Large intestine (tissue), 3 donors: ENCODE data around the gene ADGRF5. TPM values are rescaled to one million over a fixed set of nuclear protein-coding genes. Genes with fewer than 3 reads are reported as not detected.

Experiments used
- DNase-seq, 2 donors: peaks; one replicate each; pipeline versions ENCODE4 v3.0.0 to v3.0.0-alpha.2; 2013
- H3K27ac ChIP-seq: one replicate; pipeline ENCODE4 v1.5.1; 2013; ENCODE audit warnings: low read length
- H3K27me3 ChIP-seq: 2 replicates; pipeline ENCODE4 v1.6.1; 2013; ENCODE audit warnings: low read length; ENCODE audit not compliant: control insufficient read depth, insufficient read depth
- H3K36me3 ChIP-seq: 2 replicates; pipeline ENCODE4 v1.6.1; 2013; ENCODE audit warnings: low read length; ENCODE audit not compliant: control insufficient read depth, insufficient read depth
- H3K4me1 ChIP-seq: one replicate; pipeline ENCODE4 v1.6.1; 2013; ENCODE audit warnings: low read length; ENCODE audit not compliant: control insufficient read depth, insufficient read depth
- H3K4me3 ChIP-seq: one replicate; pipeline ENCODE4 v1.5.1; 2013; ENCODE audit warnings: low read length
- H3K9me3 ChIP-seq: one replicate; pipeline ENCODE4 v1.6.1; 2013; ENCODE audit warnings: mild to moderate bottlenecking, low read depth, low read length, moderate library complexity; ENCODE audit not compliant: control insufficient read depth
- WGBS: methylation state at CpG from one replicate; pipeline ENCODE4 v1.1.5; 2013; ENCODE audit warnings: low lambda C conversion rate; ENCODE audit not compliant: insufficient coverage; 5-methylcytosine and 5-hydroxymethylcytosine counted together
- polyA plus RNA-seq: library from polyadenylated mRNA; unstranded; fragments of 120-200 nt; gene quantifications from one replicate; pipeline ENCODE4 v1.2.1, GENCODE V29; 2013

Gene ADGRF5
- polyA plus RNA-seq, 1 donor = 8.3 TPM

GRCh38 chr6:46914279-46914810 is 7.4 kb downstream of the ADGRF5 start:
- Histone ChIP-seq H3K4me3 (no peak overlapping the region), H3K4me1 (no peaks in the 10 kb centered on the region), H3K27ac (no peak overlapping the region), H3K36me3 (no peaks in the 10 kb centered on the region), H3K27me3 (no peaks in the 10 kb centered on the region), H3K9me3 (no peaks in the 10 kb centered on the region)
- DNase-seq = no peak
- WGBS = no CpG with 5 or more reads among the region's 4 CpGs

- H3K4me1 ChIP-seq = no peaks in the 10 kb centered on the region
- no peak overlapping the region for H3K4me3 ChIP-seq
- H3K27ac ChIP-seq = no peak overlapping the region
- WGBS = 100% methylated on average over 1 of the region's 2 CpGs
- no peak for DNase-seq
- no peaks in the 10 kb centered on the region for H3K9me3 ChIP-seq
- H3K27me3 ChIP-seq = no peaks in the 10 kb centered on the region
- no peaks in the 10 kb centered on the region for H3K36me3 ChIP-seq
These were observed 12.4 kb downstream of the ADGRF5 start for GRCh38 chr6:46909371-46909770.

GRCh38 chr6:46906776-46907175 is 15.0 kb downstream of the ADGRF5 start:
- no peaks in the 10 kb centered on the region for H3K9me3 ChIP-seq
- H3K36me3 ChIP-seq = no peaks in the 10 kb centered on the region
- no peaks in the 10 kb centered on the region for H3K4me1 ChIP-seq
- no peak for DNase-seq
- no peak overlapping the region for H3K27ac ChIP-seq
- 90% methylated on average over 2 of the region's 3 CpGs for WGBS
- no peaks in the 10 kb centered on the region for H3K27me3 ChIP-seq
- no peak overlapping the region for H3K4me3 ChIP-seq

GRCh38 chr6:46904117-46904516 is 17.6 kb downstream of the ADGRF5 start:
- DNase-seq = no peak
- no peak overlapping the region for H3K27ac ChIP-seq
- 93% methylated on average over 2 of the region's 3 CpGs for WGBS
- H3K4me1 ChIP-seq = peaks cover 3% of the 10 kb centered on the region
- H3K27me3 ChIP-seq = no peaks in the 10 kb centered on the region
- H3K9me3 ChIP-seq = no peaks in the 10 kb centered on the region
- no peak overlapping the region for H3K4me3 ChIP-seq
- H3K36me3 ChIP-seq = no peaks in the 10 kb centered on the region

GRCh38 chr6:46903175-46903574 is 18.6 kb downstream of the ADGRF5 start:
- H3K27me3 ChIP-seq = no peaks in the 10 kb centered on the region
- H3K27ac ChIP-seq = no peak overlapping the region
- H3K4me1 ChIP-seq = peaks cover 5% of the 10 kb centered on the region
- no peaks in the 10 kb centered on the region for H3K9me3 ChIP-seq
- 33% methylated on average over 1 of the region's 4 CpGs for WGBS
- no peak overlapping the region for H3K4me3 ChIP-seq
- DNase-seq = no peak
- no peaks in the 10 kb centered on the region for H3K36me3 ChIP-seq

GRCh38 chr6:46901882-46902314 is 19.8 kb downstream of the ADGRF5 start:
- DNase-seq = peak in 1 of 2 donors; percentile 15
- Histone ChIP-seq H3K4me1 (peaks cover 5% of the 10 kb centered on the region), H3K27me3 (no peaks in the 10 kb centered on the region), H3K27ac (no peak overlapping the region), H3K9me3 (no peaks in the 10 kb centered on the region), H3K36me3 (no peaks in the 10 kb centered on the region), H3K4me3 (no peak overlapping the region)
- WGBS = 60% methylated on average over 1 of the region's 5 CpGs

GRCh38 chr6:46900266-46900665 is 21.5 kb downstream of the ADGRF5 start:
- Histone ChIP-seq H3K4me1 (peaks cover 6% of the 10 kb centered on the region), H3K27ac (no peak overlapping the region)

GRCh38 chr6:46899659-46900058 is 22.1 kb downstream of the ADGRF5 start:
- no peak for DNase-seq
- H3K27ac ChIP-seq = peak overlapping the region; percentile 14
- H3K4me1 ChIP-seq = peaks cover 8% of the 10 kb centered on the region
- H3K27me3 ChIP-seq = no peaks in the 10 kb centered on the region
- H3K9me3 ChIP-seq = no peaks in the 10 kb centered on the region
- H3K4me3 ChIP-seq = no peak overlapping the region
- H3K36me3 ChIP-seq = no peaks in the 10 kb centered on the region
- WGBS = no CpG with 5 or more reads among the region's 4 CpGs

More at GRCh38 chr6:46900266-46900665, 21.5 kb downstream of the ADGRF5 start:
- no peak for DNase-seq
- Histone ChIP-seq H3K36me3 (no peaks in the 10 kb centered on the region), H3K4me3 (no peak overlapping the region), H3K9me3 (no peaks in the 10 kb centered on the region), H3K27me3 (no peaks in the 10 kb centered on the region)
- no CpG with 5 or more reads among the region's 3 CpGs for WGBS

- Histone ChIP-seq H3K36me3 (no peaks in the 10 kb centered on the region), H3K4me1 (peaks cover 22% of the 10 kb centered on the region), H3K4me3 (no peak overlapping the region), H3K27ac (no peak overlapping the region), H3K9me3 (no peaks in the 10 kb centered on the region), H3K27me3 (no peaks in the 10 kb centered on the region)
- WGBS = no CpG with 5 or more reads among the region's 2 CpGs
- no peak for DNase-seq
These were observed 23.7 kb downstream of the ADGRF5 start for GRCh38 chr6:46898006-46898405.

- Histone ChIP-seq H3K4me3 (no peak overlapping the region), H3K4me1 (peaks cover 22% of the 10 kb centered on the region), H3K27me3 (no peaks in the 10 kb centered on the region), H3K27ac (no peak overlapping the region), H3K9me3 (no peaks in the 10 kb centered on the region), H3K36me3 (no peaks in the 10 kb centered on the region)
- DNase-seq = no peak
These were observed 24.9 kb downstream of the ADGRF5 start for GRCh38 chr6:46896871-46897270.

- Histone ChIP-seq H3K4me1 (peaks cover 22% of the 10 kb centered on the region), H3K27me3 (no peaks in the 10 kb centered on the region), H3K36me3 (no peaks in the 10 kb centered on the region), H3K27ac (no peak overlapping the region), H3K9me3 (no peaks in the 10 kb centered on the region), H3K4me3 (no peak overlapping the region)
- WGBS = 100% methylated on average over 2 of the region's 7 CpGs
- DNase-seq = no peak
These were observed 25.8 kb downstream of the ADGRF5 start for GRCh38 chr6:46895930-46896329.
